AG20443 (cell line): ENCODE measurements around the gene CPVL.
A peak's percentile ranks its signal among the peaks of the same experiment; 100 is the strongest.

Experiments used
- DNase-seq: peaks from one replicate; pipeline ENCODE4 v3.0.0; 2012; ENCODE audit warnings: low spot score, mixed read lengths

Gene CPVL

DNA sequence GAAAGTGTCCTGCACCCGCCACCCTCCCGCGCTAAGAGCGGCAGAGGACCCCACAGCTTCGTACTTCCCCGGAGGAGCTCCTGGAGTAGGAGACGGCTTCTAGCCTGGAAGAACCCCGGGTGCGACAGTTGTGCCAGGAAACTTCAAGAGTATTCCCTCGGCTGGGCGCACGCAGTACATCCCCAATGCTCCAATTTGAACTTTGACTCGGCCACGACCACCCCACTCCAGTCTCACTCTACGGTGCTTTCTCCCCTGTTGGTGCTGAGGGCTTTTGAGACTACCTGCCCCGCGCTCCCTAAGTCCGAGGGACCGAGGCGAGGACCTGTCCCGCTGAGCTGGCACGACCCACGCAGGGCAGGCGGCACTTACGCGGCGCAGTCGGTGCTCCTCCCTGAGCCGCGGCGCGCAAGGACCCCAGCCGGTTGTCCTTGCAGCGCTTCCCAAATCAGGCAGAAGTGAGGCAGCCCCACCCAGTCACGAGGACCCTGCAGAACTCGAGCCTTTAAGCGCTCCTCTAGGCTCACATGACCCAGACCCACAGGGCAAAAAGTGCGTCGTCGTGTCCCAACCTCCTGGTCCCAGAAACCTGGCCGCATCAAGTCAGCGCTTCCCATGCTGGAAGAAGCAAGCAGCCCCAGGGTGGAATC lies at the start of gene CPVL:
TSS of gene CPVL (minus strand) at position 481 of the 650 bp plus-strand sequence. CDS start 25,476 bp downstream, outside the sequence.
- DNase-seq = no peak

DNA sequence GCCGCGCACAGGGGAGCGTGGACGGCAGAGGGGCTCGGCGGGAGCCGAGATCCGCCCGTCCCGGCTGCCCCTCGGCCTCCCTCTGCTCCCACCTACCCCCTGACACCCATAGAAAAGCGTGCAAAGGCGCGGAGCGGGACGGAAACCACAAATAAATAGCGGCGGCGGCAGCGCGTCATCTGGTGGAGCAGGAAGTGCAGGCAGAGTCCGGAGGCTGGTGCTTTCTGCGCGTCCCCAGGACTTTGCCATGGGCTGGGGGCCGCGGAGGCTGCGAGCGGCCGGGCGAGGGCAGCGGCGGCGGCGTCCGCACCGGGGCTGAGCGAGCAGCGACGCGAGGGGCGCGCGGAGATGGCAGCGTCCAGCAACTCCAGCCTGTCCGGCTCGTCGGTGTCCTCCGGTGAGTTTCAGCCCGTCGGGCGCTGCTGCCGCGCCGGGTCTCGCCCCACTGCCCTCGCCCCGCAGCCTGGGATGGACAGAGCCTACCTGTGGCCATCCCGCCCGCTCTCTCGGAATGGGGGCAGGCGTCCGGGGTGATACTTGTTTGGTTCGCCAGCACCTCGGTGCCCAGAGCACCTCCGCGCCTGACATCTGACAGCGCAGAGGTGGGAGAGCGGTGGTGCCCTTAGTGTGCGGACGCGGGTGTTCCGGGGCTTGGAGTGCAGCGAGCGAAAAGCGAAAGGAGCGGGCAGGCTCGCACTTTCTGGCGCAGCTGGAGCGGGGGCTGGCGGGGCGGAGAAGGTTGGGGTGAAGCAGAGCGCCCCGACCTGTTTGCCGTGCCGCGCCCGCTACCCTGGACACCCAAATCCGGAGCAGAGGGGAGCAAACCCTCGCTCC lies 48.5 kb upstream of the CPVL start, which contains the start of gene CHN2:
TSS of gene CHN2 (plus strand) at position 182 of the 834 bp plus-strand sequence.
- peak; percentile 45 for DNase-seq

DNA sequence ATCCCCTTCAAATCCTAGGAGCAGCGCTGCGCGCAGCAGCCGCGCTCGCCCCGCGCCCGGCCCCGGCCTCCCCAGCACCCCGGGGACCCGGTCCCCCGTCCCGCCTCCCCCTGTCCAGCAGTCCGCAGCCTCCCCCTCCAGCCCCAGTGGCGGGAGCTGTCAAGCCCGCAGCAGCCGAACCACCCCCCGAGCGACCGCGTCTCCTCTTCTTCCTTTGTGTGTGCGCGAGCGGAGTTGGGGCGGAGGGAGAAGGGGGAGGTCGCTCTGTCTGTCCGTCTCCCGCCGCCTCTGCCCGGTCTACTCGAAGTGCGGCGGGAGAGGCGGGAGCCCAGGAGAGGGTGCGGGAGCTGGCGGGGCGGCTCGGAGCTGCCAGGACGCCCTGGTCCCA lies 47.9 kb upstream of the CPVL start:
- DNase-seq = peak; percentile 11

DNA sequence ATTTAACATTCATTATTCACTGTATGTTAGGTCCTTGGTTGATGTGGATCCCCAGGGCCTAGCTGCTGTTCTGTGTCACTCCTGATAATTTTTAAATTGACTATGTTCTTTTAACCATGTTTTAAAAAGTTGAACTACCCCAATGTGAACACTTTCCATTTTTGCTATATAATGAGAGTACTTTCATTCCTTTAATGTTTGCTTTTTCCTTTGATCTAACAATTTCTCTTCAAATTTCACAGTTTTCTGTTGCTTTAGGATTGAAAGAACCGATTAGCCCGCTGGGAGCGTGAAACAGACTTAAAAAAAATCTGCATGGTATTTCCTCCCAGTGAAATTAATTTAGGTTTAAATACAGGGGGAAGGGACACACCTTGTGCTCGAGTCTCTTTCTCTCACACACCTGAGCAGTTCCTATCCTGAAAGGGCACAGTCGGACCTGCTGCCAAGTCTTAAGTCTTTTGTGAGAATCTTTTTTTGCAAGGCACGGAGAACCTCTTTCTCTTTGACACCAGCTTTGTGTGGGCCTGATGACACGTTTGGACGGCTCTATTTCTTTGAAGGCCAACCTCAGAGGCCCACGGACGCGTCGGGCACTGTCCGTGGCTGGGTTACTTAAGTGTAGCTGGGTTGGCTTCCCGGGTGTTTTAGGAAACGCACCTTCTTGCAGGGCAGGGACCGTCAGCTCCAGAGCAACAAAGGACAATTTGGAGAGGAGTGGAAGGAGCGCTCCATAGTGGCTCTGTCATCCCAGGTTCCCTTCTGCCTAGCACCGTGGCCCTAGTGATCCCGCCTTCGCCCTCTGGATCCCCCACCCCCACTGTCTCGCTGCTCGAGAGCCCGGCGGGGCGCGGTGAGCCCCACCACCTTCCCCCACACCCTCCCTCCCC lies 47.2 kb upstream of the CPVL start:
- DNase-seq = no peak

DNA sequence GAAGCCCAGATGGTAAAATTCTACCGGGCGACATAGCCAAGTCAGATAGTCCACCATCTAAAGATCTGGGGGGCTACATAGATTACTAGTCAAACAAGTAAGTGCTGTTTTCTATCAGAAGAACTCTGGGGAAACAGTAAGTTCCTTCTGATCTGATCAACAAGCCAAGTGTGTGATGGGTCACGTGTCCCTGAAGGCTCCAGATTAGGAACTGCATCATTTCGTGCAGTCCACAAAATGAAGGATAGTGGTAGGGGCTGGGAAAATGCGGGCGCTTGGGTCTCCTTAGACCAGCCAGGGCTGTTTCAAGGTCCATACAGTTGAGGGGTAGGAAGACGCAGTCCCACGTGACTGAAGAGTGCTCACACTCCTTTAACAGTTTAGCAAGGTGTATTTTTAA lies 46.5 kb upstream of the CPVL start:
- no peak for DNase-seq

DNA sequence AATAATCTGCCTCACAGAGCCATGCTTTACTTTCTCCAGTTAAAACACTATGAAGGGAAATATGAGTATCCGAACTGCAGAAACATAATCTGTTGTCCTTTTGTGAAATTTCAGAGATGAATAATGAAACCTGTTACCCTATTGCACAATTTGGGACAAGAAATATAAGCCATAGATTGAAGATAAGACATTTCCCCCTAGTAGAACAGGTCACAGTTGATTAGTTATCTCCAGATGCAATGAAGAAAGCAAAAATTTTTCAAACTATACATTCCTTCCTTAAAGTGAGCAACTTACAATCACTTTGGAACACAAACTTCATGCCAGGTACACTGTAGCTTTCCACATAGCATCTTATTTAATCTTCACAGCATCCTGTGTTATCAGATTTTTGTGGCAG lies 46.0 kb upstream of the CPVL start:
- no peak for DNase-seq

DNA sequence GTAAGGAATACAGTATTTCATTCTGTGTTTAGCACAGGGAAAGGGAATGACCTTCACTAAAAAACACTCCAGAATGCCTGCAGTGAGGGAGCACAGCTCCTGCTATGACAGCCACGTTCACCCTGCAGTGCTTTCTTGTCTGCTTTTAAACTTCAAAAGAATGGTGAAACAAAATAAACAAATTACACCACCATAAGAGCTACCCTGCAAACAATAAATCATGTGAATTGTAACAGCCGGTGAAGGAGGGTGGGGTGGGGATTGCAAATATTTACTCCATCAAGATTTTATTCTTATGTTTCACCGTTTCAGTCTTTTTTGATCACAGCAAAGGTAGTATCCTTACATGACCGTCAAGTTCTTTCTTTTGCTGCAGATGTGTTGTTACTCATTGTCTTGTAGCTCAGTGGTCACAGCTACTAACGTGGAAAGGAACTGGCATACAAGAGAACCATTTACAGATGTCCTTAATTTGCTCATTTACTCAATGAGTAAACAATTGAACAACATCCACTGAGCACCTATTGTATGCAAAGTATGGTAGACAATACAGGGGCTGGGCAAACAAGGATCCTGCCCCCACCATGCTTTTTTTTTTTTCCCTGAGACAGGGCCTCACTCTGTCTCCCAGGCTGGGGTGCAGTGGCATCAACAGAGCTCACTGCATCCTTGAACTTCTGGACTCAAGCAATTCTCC lies 44.2 kb upstream of the CPVL start:
- no peak for DNase-seq

GRCh38 chr7:29189743-29190201 lies 43.4 kb upstream of the CPVL start:
- peak; percentile 70 for DNase-seq

- no peak for DNase-seq
Observed at GRCh38 chr7:29185613-29186012, 39.3 kb upstream of the CPVL start.

- no peak for DNase-seq
Observed at GRCh38 chr7:29184599-29184998, 38.3 kb upstream of the CPVL start.

- DNase-seq = no peak
Observed at GRCh38 chr7:29179115-29179514, 32.8 kb upstream of the CPVL start.

DNA sequence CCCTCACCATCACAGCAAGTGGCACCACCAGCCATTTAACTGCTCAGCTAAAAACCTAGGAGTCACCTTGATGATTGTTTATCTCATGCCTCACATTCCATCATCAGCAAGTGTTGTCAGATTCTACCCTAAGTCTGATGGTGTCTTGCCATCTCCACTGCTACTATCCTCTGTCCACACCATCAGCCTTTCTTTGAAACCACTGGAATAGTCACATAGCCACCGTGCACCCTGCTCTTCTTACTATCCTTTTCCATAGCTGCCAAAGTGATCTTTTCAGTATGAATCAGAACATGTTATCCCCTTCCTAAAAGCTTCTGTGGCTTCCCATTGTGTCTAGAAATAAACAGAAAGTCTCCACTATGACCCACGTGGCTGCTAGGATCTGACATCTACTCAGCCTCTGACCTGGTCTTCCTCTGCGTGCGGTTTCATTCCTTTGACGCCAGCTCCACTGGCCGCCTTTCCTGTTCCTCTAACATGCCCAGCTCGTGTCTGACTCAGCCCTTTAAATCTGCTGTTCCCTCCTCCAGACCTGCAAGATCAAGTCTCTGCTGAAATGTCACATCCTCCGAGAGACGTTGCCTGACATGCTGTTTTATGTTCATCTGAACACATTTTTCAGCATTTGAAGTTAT lies 31.7 kb upstream of the CPVL start:
- no peak for DNase-seq

- no peak for DNase-seq
Observed at GRCh38 chr7:29173458-29173857, 27.1 kb upstream of the CPVL start.

GRCh38 chr7:29170781-29171180 lies 24.4 kb upstream of the CPVL start:
- DNase-seq = no peak

GRCh38 chr7:29167721-29168120 lies 21.4 kb upstream of the CPVL start:
- DNase-seq = no peak

DNA sequence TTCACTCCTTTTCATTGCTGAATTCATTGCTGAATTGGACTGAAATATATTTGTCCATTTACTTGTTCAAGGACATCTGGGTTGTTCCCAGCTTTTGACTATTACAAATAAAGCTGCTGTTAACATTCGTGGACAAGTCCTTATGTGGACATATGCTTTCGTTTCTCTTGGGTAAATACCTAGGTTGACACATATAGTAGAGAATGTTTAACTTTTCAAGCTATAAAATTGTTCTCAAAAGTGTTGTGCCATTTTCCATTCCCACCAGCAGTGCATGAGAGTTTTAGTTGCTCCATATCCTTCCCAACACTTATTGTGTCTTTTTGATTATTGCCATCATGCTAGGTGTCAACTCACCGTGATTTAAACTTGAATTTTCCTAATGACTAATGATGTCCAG lies 17.5 kb upstream of the CPVL start:
- DNase-seq = no peak

DNA sequence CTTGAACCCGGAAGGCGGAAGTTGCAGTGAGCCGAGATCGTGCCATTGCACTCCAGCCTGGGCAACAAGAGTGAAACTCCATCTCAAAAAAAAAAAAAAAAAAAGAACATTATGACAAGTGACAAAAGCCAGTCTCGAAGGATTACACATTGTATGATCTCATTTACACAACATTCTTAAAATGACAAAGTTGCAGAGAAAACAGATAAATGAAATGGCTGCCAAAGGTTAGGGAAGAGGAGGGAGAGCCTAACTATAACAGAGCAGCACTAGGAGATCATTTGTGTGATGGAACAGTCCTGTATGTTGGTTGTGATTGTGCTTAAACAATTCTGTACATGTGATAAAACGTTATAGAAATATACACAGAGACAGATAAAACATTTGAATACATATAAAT lies 16.2 kb upstream of the CPVL start:
- DNase-seq = no peak

GRCh38 chr7:29161231-29161630 lies 14.9 kb upstream of the CPVL start:
- no peak for DNase-seq

DNA sequence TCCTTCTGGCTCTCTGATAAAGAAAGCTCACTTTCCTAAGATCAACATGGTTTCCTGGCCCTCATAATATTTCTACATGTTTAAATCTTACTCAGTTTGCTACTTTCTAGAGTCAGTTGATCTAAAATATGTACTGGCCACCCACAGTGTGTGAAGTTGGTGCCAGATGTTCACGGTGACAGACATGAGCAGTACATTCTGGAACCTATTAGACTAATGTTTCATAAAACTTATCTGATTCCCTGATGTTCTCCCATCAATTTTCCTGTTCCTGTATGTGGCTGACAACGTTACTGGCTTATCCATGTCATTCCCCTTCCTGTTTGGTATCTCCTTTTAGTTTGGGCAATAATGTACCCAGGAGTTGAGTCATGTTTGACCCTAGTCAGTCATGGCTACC lies 13.7 kb upstream of the CPVL start:
- DNase-seq = no peak

DNA sequence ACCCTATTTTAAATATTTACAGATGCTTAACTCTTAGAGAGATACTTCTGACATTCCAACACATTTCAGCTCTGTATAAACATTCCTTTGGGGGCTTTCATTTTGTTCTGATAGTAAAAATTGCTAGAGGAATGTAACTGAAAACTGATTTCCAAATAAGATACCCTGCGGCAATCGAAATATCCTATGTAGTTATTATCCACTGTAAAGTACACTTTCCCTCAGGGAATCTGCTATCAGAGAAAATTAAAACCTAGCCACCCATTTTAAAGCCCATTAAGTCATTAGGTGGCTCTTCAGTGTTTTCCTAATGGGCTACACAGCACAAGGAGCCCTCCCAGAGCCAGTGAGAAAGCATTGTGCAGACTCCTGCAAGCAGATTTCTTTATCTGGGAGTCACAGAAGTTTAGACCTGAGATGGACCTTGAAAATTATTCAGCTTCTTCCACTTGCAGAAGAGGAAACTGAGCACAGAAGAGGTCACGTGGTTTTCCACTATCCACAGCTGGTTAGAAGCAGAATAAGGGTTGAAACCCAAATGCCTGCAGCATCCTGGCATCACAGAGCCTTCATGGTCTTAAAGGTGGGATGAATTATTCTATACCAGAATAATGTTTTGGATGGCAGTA lies 12.6 kb upstream of the CPVL start:
- DNase-seq = no peak

DNA sequence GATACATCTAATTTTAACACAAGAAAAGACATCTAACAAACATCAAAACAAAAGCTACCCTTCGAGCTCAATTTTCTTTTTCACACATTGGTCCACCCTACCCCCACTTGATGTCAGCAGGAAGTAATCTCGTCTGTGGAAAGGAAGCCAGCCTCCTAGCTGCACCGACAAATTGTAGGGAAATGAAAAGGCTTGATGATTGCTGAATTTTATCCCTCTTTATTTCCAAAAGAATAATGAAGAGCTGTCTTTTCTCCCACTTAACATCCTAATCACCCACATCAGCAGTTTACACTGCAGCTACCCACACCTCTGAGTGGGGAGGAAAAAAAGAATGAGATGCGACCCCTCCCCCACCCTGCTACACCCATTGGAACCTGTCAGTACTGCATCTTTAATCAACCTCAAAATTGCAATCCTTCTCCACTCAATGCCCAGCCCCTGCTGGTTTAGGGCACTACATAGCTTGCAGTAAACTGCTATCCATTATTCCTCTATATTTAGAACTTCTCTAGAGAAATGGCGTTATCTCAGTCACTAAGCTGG lies 10.6 kb upstream of the CPVL start:
- DNase-seq = no peak
